GM19351 (cell line): ENCODE data around the gene GSN.

Source experiments
- ATAC-seq: cut with Tn5 transposase; IDR thresholded peaks from one replicate; pipeline ENCODE4 v1.9.1; 2021; ENCODE audit warnings: mild to moderate bottlenecking, moderate library complexity; ENCODE audit not compliant: unreplicated experiment

GSN gene

GRCh38 chr9:121267689-121268597 is at the start of gene GSN:
Gene GSN, plus strand, starts transcription at chr9:121268162. Its CDS starts 33,810 bp downstream, at chr9:121301972.
- peak; percentile 75 for ATAC-seq

- ATAC-seq: peak; percentile 44
These were observed 49.5 kb upstream of the GSN start for GRCh38 chr9:121218357-121219027.

GRCh38 chr9:121219530-121219929 is 48.4 kb upstream of the GSN start:
- no peak for ATAC-seq

DNA sequence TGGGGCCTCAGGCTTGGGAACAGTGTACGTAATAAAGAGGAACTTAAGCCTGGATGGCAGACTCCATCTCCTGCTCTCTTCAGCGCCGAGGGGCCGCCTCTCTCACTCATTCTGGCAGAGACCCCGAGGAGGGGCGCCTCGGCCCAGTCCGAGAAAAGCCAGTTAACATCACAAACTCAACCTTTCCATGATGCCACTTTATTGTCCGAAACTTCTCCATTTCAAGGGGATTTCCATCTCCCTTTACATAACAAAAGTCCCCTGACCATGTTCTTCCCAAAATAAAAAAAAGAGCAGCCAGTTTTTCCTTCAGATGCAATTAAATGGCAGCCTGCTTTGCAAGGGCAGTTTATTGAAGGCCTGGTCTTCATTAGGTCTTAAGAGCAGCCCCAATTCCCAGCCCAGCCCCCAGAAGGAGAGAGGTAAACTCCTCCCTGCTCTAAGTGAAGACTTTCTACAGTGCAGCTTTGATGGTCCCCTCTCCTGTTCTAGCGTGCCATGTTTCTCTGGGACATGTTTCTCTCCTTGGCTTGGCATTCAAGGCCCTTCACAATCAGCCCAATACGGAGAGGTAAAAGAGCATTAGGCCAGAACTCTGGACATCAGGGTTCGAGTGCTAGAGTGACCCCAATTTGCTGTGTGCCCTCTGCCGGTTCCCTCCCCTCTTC is 46.8 kb upstream of the GSN start:
- ATAC-seq: no peak

- no peak for ATAC-seq
These were observed 46.3 kb upstream of the GSN start for GRCh38 chr9:121221664-121222055.

DNA sequence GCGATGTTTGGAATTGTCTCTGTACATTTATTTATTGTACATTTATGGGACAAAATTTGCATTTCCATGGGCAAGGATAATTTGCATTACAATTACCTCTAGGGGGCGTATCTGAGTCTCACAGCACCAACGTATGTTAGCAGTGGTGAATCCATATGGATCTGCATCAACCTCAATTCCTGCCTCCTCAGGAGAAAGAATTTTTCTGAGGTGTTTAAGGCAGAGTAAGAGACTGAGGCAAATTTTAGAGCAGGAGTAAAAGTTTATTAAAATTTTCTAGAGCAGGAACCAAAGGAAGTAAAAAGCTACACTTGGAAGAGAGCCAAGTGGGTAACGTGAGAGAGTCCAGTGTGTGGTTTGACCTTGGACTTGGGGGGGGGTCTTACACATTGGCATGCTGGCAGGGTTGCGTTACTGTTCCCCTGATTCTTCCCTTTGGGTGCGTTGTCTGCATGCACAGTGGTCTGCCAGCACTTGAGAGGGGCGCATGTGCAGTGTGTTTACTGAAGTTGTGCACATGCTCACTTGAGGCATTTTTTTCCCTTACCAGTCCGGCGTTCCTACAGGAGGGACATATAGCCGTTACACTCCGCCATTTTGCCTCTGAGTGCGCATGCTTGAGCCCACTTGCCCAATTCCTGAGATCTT is 45.3 kb upstream of the GSN start:
- ATAC-seq: no peak

GRCh38 chr9:121225240-121225639 is 42.7 kb upstream of the GSN start:
- no peak for ATAC-seq

- ATAC-seq: no peak
These were observed 41.8 kb upstream of the GSN start for GRCh38 chr9:121226175-121226574.

- no peak for ATAC-seq
These were observed 40.1 kb upstream of the GSN start for GRCh38 chr9:121227862-121228261.

- ATAC-seq: no peak
These were observed 37.7 kb upstream of the GSN start for GRCh38 chr9:121230256-121230655.

- ATAC-seq: no peak
These were observed 35.7 kb upstream of the GSN start for GRCh38 chr9:121232251-121232650.

DNA sequence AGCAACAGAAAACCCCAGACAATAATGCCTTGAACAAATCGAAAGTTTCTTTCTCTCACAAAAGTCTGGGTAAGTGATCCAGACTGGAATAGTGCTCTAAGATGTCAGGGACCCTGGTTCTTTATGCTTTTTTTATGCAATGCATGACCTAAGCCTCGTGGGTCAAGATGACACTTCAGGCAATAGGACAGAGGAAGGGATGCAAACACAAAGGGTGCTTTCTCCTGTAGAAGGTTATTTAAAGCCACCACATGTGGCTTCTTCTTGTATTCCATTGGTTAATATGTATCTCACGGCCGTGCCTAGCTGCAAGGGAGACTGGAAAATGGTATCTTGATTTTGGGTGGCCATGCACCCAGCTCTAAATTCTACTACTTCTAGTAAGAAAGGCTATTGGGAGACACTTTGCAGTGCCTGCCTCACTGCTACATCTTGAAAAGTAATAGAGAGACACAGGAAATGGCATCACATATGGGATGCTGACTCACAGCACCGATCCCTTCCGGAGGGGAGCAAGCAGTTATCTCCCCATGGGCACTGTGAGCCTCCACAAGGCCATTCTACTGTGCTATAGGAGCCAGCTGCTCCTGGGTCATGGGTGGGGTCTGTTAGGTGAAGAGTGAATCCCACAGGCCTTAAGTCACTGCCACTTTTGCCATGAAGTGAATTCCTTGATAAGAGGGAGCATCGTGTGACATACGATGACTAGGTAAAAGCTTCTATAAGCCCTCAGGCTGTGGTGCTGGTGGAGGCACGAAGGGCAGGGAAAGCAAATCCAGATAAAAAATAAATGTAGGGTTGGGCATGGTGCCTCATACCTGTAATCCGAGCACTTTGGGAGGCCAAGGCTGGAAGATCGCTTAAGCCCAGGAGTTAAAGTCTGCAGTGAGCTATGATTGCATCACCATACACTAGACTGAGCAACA is 33.8 kb upstream of the GSN start:
- no peak for ATAC-seq

DNA sequence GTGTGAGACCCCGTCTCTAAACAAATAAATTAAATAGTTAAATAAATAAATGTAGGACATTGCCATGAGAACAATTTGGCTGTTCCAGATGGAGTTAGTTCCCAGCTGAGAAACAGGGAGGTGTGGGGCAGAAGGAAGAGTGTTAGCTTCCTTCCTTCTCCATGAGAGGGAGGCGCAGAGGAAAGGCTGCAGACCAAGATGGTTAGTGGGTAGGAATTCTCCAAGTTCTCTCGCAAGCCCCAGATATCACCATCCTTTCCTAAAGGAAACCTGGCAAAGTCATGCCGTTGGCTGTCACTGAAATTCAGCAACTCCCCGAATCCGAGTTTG is 33.2 kb upstream of the GSN start:
- ATAC-seq: no peak

GRCh38 chr9:121235512-121235911 is 32.5 kb upstream of the GSN start:
- ATAC-seq: no peak

DNA sequence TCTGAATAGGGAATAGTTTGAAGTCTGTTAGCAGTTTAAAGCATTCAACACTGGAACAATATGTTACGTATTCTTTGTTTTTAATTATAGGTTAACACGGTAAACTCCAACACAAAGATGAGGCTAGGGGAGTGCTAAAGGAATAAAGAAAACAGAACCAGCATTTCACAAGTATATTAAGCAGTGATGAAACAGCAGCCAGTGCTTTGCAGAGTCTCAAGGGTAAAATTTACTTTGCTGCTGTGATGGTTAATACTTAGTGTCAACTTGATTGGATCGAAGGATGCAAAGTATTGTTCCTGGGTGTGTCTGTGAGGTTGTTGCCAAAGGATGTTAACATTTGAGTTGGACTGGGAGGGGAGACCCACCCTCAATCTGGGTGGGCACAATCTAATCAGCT is 30.0 kb upstream of the GSN start:
- no peak for ATAC-seq

GRCh38 chr9:121239071-121239470 is 28.9 kb upstream of the GSN start:
- ATAC-seq: no peak

DNA sequence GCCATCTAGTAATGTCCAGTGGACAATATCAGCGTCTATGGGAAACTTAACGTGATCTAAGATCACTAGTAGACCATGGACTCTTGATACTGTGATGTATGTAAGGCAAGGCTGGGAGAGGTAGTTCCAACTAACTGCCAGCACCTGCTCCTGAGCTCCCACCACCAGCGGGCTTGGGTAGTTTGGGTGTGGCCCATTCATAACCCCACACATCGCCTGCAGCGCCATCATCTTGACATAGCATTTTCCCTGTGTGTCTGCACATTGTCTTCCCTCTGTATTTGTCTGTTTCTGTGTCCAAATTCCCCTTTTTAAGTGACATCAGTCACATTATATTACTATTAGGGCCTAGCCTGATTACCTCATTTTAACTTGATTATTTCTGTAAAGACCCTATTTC is 28.1 kb upstream of the GSN start:
- no peak for ATAC-seq

GRCh38 chr9:121240472-121241135 is 27.4 kb upstream of the GSN start:
- no peak for ATAC-seq

DNA sequence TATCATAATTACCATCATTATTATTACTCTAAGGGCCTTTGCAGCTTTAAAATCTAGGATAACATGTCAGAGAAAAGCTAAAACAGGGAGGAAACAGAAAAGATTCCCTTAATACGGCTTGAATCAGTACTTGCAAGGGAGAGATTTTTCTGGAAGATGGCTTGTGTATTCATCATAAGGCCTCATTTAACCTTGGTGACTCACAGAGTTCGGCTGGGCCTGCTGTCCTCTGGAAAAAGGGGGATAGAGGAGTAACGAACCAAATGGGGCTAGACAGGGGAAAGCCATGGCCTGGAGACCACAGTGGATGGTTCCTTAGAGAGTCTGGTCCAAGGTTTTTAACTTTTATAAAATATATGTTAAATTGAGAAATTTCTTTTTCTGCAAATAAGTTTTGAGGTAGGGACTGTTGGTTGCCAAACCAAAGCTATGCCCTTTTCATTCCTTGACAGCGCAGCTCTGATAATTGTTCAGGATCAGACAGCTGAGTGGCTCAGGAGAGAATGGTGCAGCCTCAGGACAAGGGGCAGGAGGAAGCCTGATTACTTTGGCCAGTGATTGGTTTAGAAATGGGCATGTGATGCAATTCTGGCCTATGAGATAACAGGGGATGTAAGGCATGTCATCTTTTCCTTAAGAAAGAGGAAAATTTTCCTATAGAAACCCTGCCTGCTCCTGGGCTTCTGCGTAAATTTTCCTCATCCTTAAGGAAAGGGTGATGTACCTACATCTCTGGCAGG is 25.6 kb upstream of the GSN start:
- no peak for ATAC-seq
